AG09319 (cell line): ENCODE results near the gene PCED1B.

Experiments
- DNase-seq: peaks from one replicate; pipeline ENCODE4 v3.0.0-alpha.2; 2010; ENCODE audit warnings: low read depth; ENCODE audit errors: extremely low read depth
- TF ChIP-seq, protein P1 (sequence below): IDR thresholded peaks from 2 replicates; pipeline ENCODE4 v1.5.1; 2011; ENCODE audit warnings: low read depth, mild to moderate bottlenecking, inconsistent platforms, low read length, moderate library complexity

Gene PCED1B

DNA sequence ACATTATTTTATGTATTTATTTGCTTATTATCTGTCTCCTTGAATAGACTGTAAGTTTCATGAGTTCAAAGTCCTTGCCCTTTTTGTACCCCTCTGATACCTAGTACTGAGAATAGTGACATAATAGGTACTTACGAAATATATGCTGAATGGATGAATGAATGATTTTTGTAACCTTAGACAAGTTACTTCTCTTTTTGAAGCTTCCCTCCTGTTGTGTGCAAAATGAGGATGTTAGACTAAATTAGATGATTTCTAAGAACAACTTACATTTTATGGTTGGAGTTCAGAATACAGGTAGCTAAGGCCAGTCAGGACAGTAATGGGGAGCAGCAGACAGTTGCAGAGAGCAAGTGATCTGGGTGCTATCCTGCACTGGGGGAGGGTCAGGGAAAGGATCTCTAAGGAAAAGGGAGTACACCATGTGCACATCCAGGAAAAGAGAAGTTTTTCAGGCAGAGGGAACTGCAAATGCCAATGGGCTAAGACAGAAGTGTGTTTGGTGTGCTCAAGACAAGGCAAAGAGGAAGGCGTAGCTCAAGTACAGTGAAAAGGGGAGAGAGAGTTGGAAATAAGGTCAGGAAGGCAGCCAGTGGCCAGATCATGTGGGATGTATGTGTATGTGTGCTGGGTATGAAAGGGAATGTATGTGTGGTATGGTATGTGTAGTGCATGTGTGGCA, 59.7 kb downstream of the PCED1B start:
- TF ChIP-seq, protein P1, sequence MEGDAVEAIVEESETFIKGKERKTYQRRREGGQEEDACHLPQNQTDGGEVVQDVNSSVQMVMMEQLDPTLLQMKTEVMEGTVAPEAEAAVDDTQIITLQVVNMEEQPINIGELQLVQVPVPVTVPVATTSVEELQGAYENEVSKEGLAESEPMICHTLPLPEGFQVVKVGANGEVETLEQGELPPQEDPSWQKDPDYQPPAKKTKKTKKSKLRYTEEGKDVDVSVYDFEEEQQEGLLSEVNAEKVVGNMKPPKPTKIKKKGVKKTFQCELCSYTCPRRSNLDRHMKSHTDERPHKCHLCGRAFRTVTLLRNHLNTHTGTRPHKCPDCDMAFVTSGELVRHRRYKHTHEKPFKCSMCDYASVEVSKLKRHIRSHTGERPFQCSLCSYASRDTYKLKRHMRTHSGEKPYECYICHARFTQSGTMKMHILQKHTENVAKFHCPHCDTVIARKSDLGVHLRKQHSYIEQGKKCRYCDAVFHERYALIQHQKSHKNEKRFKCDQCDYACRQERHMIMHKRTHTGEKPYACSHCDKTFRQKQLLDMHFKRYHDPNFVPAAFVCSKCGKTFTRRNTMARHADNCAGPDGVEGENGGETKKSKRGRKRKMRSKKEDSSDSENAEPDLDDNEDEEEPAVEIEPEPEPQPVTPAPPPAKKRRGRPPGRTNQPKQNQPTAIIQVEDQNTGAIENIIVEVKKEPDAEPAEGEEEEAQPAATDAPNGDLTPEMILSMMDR: no peak
- no peak for DNase-seq

DNA sequence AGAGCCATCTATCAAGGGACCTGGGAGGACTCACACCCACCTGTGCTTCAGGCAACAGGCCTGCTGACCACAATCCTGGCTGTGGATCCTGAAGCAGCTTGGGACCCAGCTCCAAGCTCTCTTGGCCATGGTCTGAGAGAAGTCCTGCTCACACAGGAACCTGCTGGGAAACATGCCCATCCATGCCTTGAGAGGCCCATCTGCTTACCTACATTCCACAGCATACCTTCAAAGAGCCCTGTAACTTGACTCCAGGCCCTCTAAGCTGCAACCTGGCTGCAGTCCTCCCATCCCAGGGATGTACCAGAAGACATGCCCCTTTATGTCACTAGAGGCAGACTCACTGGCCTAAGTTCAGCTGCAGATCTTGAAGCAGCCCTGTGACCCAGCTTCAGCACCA, 62.0 kb downstream of the PCED1B start:
- no peak for DNase-seq
- TF ChIP-seq, protein P1: no peak

DNA sequence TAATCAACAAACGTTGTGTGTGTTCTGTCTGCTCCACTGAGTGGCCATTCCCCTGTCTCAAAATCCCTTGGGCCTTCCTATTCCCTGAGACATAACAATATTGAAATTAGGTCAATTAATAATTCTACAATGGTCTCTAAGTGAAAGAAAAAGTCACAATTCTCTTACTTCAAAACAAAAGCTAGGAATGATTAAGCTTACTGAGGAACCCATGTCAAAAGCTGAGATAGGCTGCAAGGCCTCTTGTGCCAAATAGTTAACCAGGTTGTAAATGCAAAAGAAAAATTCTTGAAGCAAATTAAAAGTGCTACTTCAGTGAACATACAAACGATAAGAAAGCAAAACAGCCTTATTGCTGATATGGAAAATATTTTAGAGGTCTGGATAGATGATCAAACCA, 65.3 kb downstream of the PCED1B start:
- TF ChIP-seq, protein P1: no peak
- no peak for DNase-seq

DNA sequence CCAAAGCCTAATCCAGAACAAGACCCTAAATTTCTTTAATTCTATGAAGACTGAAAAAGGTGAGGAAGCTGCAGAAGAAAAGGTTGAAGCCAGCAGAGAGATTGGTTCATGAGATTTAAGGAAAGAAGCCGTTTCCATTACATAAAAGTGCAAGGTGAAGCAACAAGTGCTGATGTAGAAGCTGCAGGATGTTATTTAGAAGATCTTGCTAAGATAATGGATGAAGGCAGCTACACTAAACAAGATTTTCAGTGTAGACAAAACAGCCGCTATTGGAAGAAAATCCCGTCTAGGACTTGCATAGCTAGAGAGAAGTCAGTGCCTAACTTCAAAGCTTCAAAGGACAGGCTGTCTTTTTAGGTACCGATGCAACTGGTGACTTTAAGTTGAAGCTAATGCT, 65.8 kb downstream of the PCED1B start:
- TF ChIP-seq, protein P1: no peak
- DNase-seq: no peak

DNA sequence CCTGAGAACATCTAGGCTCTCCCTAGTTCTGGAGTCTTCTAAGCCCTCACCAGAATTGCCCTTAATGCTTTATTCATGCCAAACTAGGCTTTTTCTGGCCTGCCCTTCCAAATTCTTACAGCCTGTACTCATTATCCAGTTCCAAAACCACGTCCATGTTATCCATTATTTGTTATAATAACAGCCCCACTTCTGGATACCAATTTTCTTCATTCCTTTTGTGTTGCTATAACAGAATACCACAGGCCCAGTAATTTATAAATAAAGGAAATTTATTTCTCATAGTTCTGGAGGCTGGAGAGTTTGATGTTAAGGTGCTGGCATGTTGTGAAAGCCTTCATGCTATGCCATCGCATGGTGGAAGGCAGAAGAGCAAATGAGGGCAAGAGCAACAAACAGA, 68.3 kb downstream of the PCED1B start:
- TF ChIP-seq, protein P1: no peak; the same call in none of the 2 replicates
- no peak for DNase-seq

DNA sequence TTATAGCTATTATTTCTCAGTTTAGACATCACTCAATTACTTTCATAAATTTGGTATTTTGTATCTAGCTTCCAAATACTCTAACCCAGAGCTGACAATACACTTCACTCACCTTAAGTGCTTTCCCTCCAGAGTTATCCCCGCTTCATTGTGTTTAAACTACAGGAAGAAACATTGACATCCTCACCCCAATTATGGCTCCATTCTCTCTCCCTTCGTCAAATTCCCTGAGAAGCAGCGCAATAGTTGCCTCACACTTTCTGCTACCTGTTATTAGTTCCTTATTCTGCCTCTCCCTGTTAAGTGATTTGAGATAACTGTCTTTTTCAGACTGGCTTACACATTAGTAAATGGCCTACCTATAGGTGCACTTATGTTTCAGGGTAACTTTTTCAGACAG, 69.7 kb downstream of the PCED1B start:
- DNase-seq: no peak
- TF ChIP-seq, protein P1: no peak

DNA sequence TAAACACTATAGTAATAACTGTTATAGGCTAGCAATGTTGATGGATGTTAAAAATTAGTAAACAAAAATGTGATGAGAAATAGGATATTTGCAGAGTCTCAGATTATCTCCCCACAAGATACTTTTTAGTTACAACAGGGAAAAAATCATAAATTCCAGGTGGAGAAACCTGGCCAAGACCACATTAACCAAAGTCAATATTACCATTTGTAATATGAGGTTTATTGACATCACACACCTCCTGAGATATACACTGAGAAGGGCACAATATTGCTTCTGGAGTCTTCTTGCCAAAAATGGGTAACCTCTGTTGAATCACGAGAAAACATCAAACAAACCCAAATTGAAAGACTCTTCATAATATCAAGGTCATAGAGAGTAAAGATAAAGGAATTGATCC, 72.7 kb downstream of the PCED1B start:
- no peak for DNase-seq
- TF ChIP-seq, protein P1: no peak
